HCT116 (cell line): Measurements from ENCODE around the gene PLEKHA4. TPM values are rescaled to one million over a fixed set of nuclear protein-coding genes. Genes with fewer than 3 reads are reported as not detected.

Source experiments
- ATAC-seq: fragments of 200-7000 bp; cut with Tn5 transposase; 2 replicates; pipeline ENCODE4 v1.9.1; 2020; ENCODE audit warnings: mild to moderate bottlenecking, moderate library complexity
- BruUV-seq: library from RNA; stranded (reverse); fragments of 400-500 nt; replicated peaks from 2 replicates; lab custom pipeline; 2021; lab: Mats Ljungman, UMichigan
- CTCF ChIA-PET: fragments of 300-600 bp; sonication (Branson Sonifier 250); formaldehyde crosslinking; loops from one replicate; lab custom pipeline; 2021; ENCODE audit warnings: antibody characterized with exemption; lab: Charles Lee
- POLR2A ChIA-PET: fragments of 300-600, 350-600 bp; sonication (Branson Sonifier 250); formaldehyde crosslinking; loops from one replicate; lab custom pipeline; 2021; ENCODE audit warnings: antibody characterized with exemption; lab: Charles Lee
- RAD21 ChIA-PET, 2 experiments: fragments of 300-600 bp; sonication (Branson Sonifier 250); formaldehyde crosslinking; loops; one replicate each; lab custom pipeline; 2023; ENCODE audit warnings: low total read pairs in 2 of 2; ENCODE audit not compliant: uncharacterized antibody in 2 of 2, unreplicated experiment in 2 of 2, low non-redundant PET in 1 of 2; lab: Charles Lee
- DNase-seq: peaks from one replicate; pipeline ENCODE4 v3.0.0-alpha.2; 2010; ENCODE audit warnings: low read depth, low spot score
- H2AFZ ChIP-seq: fragments of 200-600 bp; shearing (Covaris generic), sonication (generic); 2 replicates; pipeline ENCODE4 v1.6.1; 2017; ENCODE audit warnings: low read depth, mixed run types, mixed read lengths, antibody characterized with exemption, low read length; ENCODE audit not compliant: poor library complexity, severe bottlenecking
- H3K27ac ChIP-seq: 2 replicates; pipeline ENCODE4 v1.5.1; 2012; ENCODE audit warnings: low read depth, low read length
- H3K27me3 ChIP-seq: fragments of 200-600 bp; sonication (generic); 2 replicates; pipeline ENCODE4 v1.6.1; 2016; ENCODE audit warnings: mixed run types, low read length, mixed read lengths; ENCODE audit not compliant: insufficient read depth
- H3K36me3 ChIP-seq, 2 experiments: fragments of 200-500 bp in 1 of 2; fragments of 200-600 bp in 1 of 2; sonication (Bioruptor generic) in 1 of 2; sonication (generic) in 1 of 2; 2 replicates each; pipeline versions ENCODE4 v1.5.1 to v1.6.1; 2014 to 2016; ENCODE audit warnings: low read length in 2 of 2, inconsistent platforms in 1 of 2, mixed read lengths in 1 of 2, mixed run types in 1 of 2; ENCODE audit not compliant: insufficient read depth in 2 of 2, control insufficient read depth in 1 of 2
- H3K4me1 ChIP-seq, 2 experiments: fragments of 200-600 bp in 1 of 2; sonication (generic) in 1 of 2; 2 replicates each; pipeline versions ENCODE4 v1.5.1 to v1.6.1; 2012 to 2017; ENCODE audit warnings: low read length in 2 of 2, inconsistent platforms in 1 of 2, mild to moderate bottlenecking in 1 of 2, mixed read lengths in 1 of 2, mixed run types in 1 of 2, moderate library complexity in 1 of 2; ENCODE audit not compliant: insufficient read depth in 2 of 2, control insufficient read depth in 1 of 2
- H3K4me2 ChIP-seq: fragments of 200-600 bp; sonication (generic); 2 replicates; pipeline ENCODE4 v1.6.1; 2017; ENCODE audit warnings: mixed run types, low read length, mixed read lengths
- H3K4me3 ChIP-seq, 2 experiments: fragments of 200-600 bp in 1 of 2; sonication (generic) in 1 of 2; replicated peaks in 1 of 2; 2 replicates each; pipeline ENCODE4 v1.5.1; 2011 to 2016; ENCODE audit warnings: low read length in 2 of 2, control low read depth in 1 of 2, low read depth in 1 of 2, mild to moderate bottlenecking in 1 of 2, mixed read lengths in 1 of 2, mixed run types in 1 of 2
- H3K79me2 ChIP-seq: fragments of 200-600 bp; sonication (generic); 2 replicates; pipeline ENCODE4 v1.6.1; 2017; ENCODE audit warnings: mild to moderate bottlenecking, mixed run types, low read length, moderate library complexity, mixed read lengths; ENCODE audit not compliant: insufficient read depth
- H3K9ac ChIP-seq: fragments of 200-600 bp; sonication (generic); 2 replicates; pipeline ENCODE4 v1.6.1; 2016; ENCODE audit warnings: low read length, mixed read lengths
- H3K9me2 ChIP-seq: fragments of 200-600 bp; sonication (generic), shearing (Covaris generic); 2 replicates; pipeline ENCODE4 v1.6.1; 2017; ENCODE audit warnings: mixed run types, mild to moderate bottlenecking, moderate library complexity; ENCODE audit not compliant: insufficient read depth
- H3K9me3 ChIP-seq, 2 experiments: fragments of 200-500 bp in 1 of 2; fragments of 200-600 bp in 1 of 2; sonication (Bioruptor generic) in 1 of 2; sonication (generic) in 1 of 2; 2 replicates each; pipeline ENCODE4 v1.6.1; 2014 to 2017; ENCODE audit warnings: low read length in 2 of 2, mixed read lengths in 2 of 2, inconsistent platforms in 1 of 2, low read depth in 1 of 2, mild to moderate bottlenecking in 1 of 2, mixed run types in 1 of 2, moderate library complexity in 1 of 2; ENCODE audit not compliant: control insufficient read depth in 1 of 2, insufficient read depth in 1 of 2
- H4K20me1 ChIP-seq: fragments of 200-600 bp; sonication (generic), shearing (Covaris generic); 2 replicates; pipeline ENCODE4 v1.6.1; 2017; ENCODE audit warnings: mixed run types, mild to moderate bottlenecking, moderate library complexity; ENCODE audit not compliant: insufficient read depth
- ATF3 ChIP-seq: IDR thresholded peaks from 2 replicates; pipeline ENCODE4 v1.6.1; 2012
- CBX3 ChIP-seq: IDR thresholded peaks from 2 replicates; pipeline ENCODE4 v1.6.1; 2012; ENCODE audit warnings: low read depth
- CEBPB ChIP-seq: IDR thresholded peaks from 2 replicates; pipeline ENCODE4 v1.6.1; 2012; ENCODE audit warnings: low read depth
- CTCF ChIP-seq, 3 experiments: fragments of 200-600 bp in 1 of 3; sonication (generic) in 1 of 3; IDR thresholded peaks in 2 of 3; conservative IDR thresholded peaks in 1 of 3; 2 replicates each; pipeline ENCODE4 v1.5.1; 2012 to 2017; ENCODE audit warnings: low read depth in 2 of 3, low read length in 2 of 3, antibody characterized with exemption in 1 of 3, borderline replicate concordance in 1 of 3, control low read depth in 1 of 3, mild to moderate bottlenecking in 1 of 3, mixed read lengths in 1 of 3, mixed run types in 1 of 3, moderate library complexity in 1 of 3; ENCODE audit not compliant: insufficient read depth in 1 of 3
- EGR1 ChIP-seq: IDR thresholded peaks from 2 replicates; pipeline ENCODE4 v1.6.1; 2012; ENCODE audit warnings: low read depth
- EZH2phosphoT487 ChIP-seq: fragments of 200-600 bp; IDR thresholded peaks from 2 replicates; pipeline ENCODE4 v1.6.1; 2018; ENCODE audit warnings: antibody characterized with exemption, borderline replicate concordance
- FOSL1 ChIP-seq: IDR thresholded peaks from 2 replicates; pipeline ENCODE4 v1.6.1; 2012; ENCODE audit warnings: low read depth
- MAX ChIP-seq: IDR thresholded peaks from 2 replicates; pipeline ENCODE4 v1.6.1; 2012
- REST ChIP-seq: IDR thresholded peaks from 2 replicates; pipeline ENCODE4 v1.6.1; 2012; ENCODE audit warnings: low read depth
- TCF7L2 ChIP-seq: IDR thresholded peaks from 2 replicates; pipeline ENCODE4 v1.7.0; 2011; ENCODE audit warnings: borderline replicate concordance, inconsistent platforms; ENCODE audit not compliant: insufficient read depth, insufficient read length; ENCODE audit errors: extremely low read depth
- intact Hi-C: fragments of 100-400 bp; cut with micrococcal nuclease; formaldehyde crosslinking; loops from 2 replicates; pipeline ENCODE4 v1.10.0; 2022
- total RNA-seq: library from RNA; stranded (reverse); gene quantifications from one replicate; pipeline ENCODE4 v1.2.1, GENCODE V29; 2021; ENCODE audit not compliant: unreplicated experiment

PLEKHA4 gene
- total RNA-seq, 1 experiment from 2014 or later = 20.4 TPM

GRCh38 chr19:48798937-48799336, 69.5 kb downstream of the PLEKHA4 start (continued):
- TF ChIP-seq CTCF (IDR thresholded peaks at IDR 0.05 in 2 of 3, conservative IDR thresholded peaks at IDR 0.05 in 1 of 3; ENCODE audit: borderline replicate concordance in 1 of 3, insufficient read depth in 1 of 3, low read depth in 2 of 3, low read length in 2 of 3) (no peak), REST (no peak), ATF3 (no peak), TCF7L2 (no peak), MAX (no peak)

- peaks cover 0 to 11% of the 10 kb centered on the region in 2 experiments; a peak in 1 of 4 replicates for H3K4me1 ChIP-seq
- ChIA-PET CTCF (interaction anchor here (1.4 kb wide), 1 partner anchor 197 kb away, joined by 4 read pairs; the partner anchor contains the start of genes GYS1 and RUVBL2), POLR2A (no interaction called here), RAD21 (no interaction called here)
- H2AFZ ChIP-seq = no peak overlapping the region
- ATAC-seq (no peak), DNase-seq (no peak)
- no peaks in the 10 kb centered on the region for H3K9me3 ChIP-seq
- intact Hi-C loops = no loop called here
- no peak overlapping the region for H3K4me2 ChIP-seq
- no peak overlapping the region for H3K9ac ChIP-seq
- no peaks in the 10 kb centered on the region for H4K20me1 ChIP-seq
- H3K36me3 ChIP-seq = no peaks in the 10 kb centered on the region
- BruUV-seq = no TSS peak
- H3K9me2 ChIP-seq = no peaks in the 10 kb centered on the region
- H3K79me2 ChIP-seq = no peaks in the 10 kb centered on the region
- H3K27ac ChIP-seq = no peak overlapping the region
- H3K27me3 ChIP-seq = no peaks in the 10 kb centered on the region
- H3K4me3 ChIP-seq = no peak overlapping the region
- TF ChIP-seq EZH2phosphoT487 (no peak), FOSL1 (no peak), CEBPB (no peak), EGR1 (no peak), CTCF (IDR thresholded peaks at IDR 0.05 in 2 of 3, conservative IDR thresholded peaks at IDR 0.05 in 1 of 3; ENCODE audit: borderline replicate concordance in 1 of 3, insufficient read depth in 1 of 3, low read depth in 2 of 3, low read length in 2 of 3) (no peak), ATF3 (no peak), CBX3 (no peak), REST (no peak)
These were observed 71.3 kb downstream of the PLEKHA4 start for GRCh38 chr19:48797103-48797502.
